ENCODE data around the gene HNMT.
"Not testable (repeated sequence)": the region's sequence is repeated elsewhere in the genome, so short reads cannot be mapped to it uniquely, and the experiment has no call there.

HNMT gene

GRCh38 chr2:138043588-138043987, 79.3 kb downstream of the HNMT start:
- not testable (repeated sequence) for DNase-seq (ENCODE audit: low read depth in 2 of 2)

GRCh38 chr2:138058427-138058826, 94.2 kb downstream of the HNMT start:
- no peak for DNase-seq (ENCODE audit: low read depth in 2 of 2)

GRCh38 chr2:138059487-138060300, 95.4 kb downstream of the HNMT start:
- no peak for DNase-seq (ENCODE audit: low read depth in 2 of 2)

GRCh38 chr2:138060301-138060635, 96.0 kb downstream of the HNMT start:
- DNase-seq (ENCODE audit: low read depth in 2 of 2): no peak

GRCh38 chr2:138061961-138062360, 97.7 kb downstream of the HNMT start:
- DNase-seq (ENCODE audit: low read depth in 2 of 2): no peak

- no peak for DNase-seq (ENCODE audit: low read depth in 2 of 2)
Measured at GRCh38 chr2:138063181-138063580, 98.9 kb downstream of the HNMT start.
